GM18873 (cell line): ENCODE data around the gene FAR1.

ENCODE experiments used
- ATAC-seq: cut with Tn5 transposase; IDR thresholded peaks from one replicate; pipeline ENCODE4 v1.9.1; 2021; ENCODE audit warnings: mild to moderate bottlenecking, moderate library complexity, moderate number of reproducible peaks; ENCODE audit not compliant: unreplicated experiment, low FRiP score

FAR1 gene

GRCh38 chr11:13775471-13775870 lies 107.0 kb downstream of the FAR1 start:
- ATAC-seq = no peak

DNA sequence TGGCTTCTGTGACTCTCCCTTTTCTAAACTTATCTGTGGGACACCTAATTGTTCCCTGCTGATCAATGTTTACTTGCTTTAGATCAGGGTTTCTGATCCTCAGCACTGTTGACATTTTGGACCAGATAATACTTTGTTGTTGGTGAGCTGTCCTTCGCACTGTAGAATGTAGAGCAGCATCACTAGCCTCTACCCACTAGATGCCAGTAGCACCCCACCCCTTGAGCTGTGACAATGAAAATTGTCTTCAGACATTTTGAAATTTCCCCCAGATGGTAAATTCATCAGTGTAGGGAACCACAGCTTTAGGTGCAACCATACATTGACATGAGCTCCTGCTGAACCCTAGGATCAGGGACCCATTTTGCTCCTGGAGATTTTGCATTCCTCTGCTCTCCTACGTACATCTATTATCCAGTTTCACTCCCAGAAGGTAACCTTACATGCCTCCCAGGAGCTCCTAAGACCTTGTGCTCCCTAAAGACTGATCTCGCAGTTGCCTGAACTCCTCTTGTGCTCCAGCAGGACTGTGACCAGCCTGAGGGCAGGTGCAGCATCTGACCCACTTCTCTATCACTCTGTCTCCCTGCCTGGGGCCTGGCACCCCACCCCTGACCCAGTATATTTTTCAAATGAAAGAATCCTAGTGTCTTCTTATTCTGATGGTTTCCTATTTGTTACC lies 107.8 kb downstream of the FAR1 start:
- ATAC-seq = no peak

GRCh38 chr11:13777341-13777985 lies 109.0 kb downstream of the FAR1 start:
- no peak for ATAC-seq

GRCh38 chr11:13778345-13778744 lies 109.9 kb downstream of the FAR1 start:
- no peak for ATAC-seq

DNA sequence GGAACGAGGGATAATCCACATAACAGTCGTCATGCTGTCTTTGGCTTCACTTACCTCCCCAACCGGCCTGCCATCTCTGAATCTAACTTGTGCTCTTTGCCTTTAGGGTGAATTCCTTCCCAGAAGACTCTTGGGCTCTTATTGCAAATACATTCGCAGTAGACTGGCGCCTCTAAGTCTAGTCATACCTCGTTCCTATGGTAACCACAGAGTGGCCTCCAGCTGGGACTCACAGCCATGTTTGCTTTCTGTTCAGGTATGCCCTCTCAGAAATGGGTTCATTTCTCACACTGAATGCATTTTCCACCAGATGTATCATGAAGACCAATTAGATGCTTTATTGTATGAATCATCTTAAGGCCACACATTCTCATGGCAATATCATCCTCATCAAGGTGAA lies 112.7 kb downstream of the FAR1 start:
- ATAC-seq = no peak
